ENCODE results near the gene ATOSA. TPM values are rescaled to one million over a fixed set of nuclear protein-coding genes. Genes with fewer than 3 reads are reported as not detected.

The ATOSA gene
- total RNA-seq, 1 experiment from 2014 or later, result 4.7 TPM

GRCh38 chr15:52710708-52711389 is 31.7 kb upstream of the ATOSA start:
- intact Hi-C loops (cut with micrococcal nuclease), result no loop called here

More at GRCh38 chr15:52710708-52711389, 31.7 kb upstream of the ATOSA start:
- CTCF ChIA-PET, result no interaction called here
- Histone ChIP-seq H3K27me3 (ENCODE audit: insufficient read depth, low read length) (0 out of 2 replicates have a peak, but pooled peaks cover 5% of the 10 kb centered on the region), H3K27ac (ENCODE audit: low read depth, low read length) (no peak overlapping the region), H3K4me3 (replicated peaks in 1 of 2; ENCODE audit: low read depth in 1 of 2, low read length in 2 of 2) (no peak overlapping the region), H3K9ac (ENCODE audit: low read length) (no peak overlapping the region), H4K20me1 (ENCODE audit: insufficient read depth) (no peaks in the 10 kb centered on the region), H2AFZ (ENCODE audit: low read depth, low read length, poor library complexity, severe bottlenecking) (no peak overlapping the region), H3K4me2 (ENCODE audit: low read length) (no peak overlapping the region), H3K9me2 (ENCODE audit: insufficient read depth) (no peaks in the 10 kb centered on the region), H3K79me2 (ENCODE audit: insufficient read depth, low read length) (no peaks in the 10 kb centered on the region), H3K9me3 (ENCODE audit: control insufficient read depth in 1 of 2, insufficient read depth in 1 of 2, low read depth in 1 of 2, low read length in 2 of 2) (no peaks in the 10 kb centered on the region), H3K36me3 (ENCODE audit: control insufficient read depth in 1 of 2, insufficient read depth in 2 of 2, low read length in 2 of 2) (no peaks in the 10 kb centered on the region), H3K4me1 (ENCODE audit: control insufficient read depth in 1 of 2, insufficient read depth in 2 of 2, low read length in 2 of 2) (0 out of 4 replicates have a peak, but pooled peaks cover 0 to 3% of the 10 kb centered on the region in 2 experiments)
- RAD21 ChIA-PET (ENCODE audit: low non-redundant PET in 1 of 2, low total read pairs in 2 of 2, uncharacterized antibody in 2 of 2, unreplicated experiment in 2 of 2), result no interaction called here
- BruUV-seq (replicated peaks), result no TSS peak
- TF ChIP-seq ZBTB33 (IDR thresholded peaks at IDR 0.05; ENCODE audit: extremely low read depth, insufficient replicate concordance, low read length) (no peak), JUND (IDR thresholded peaks at IDR 0.05) (no peak), FOSL1 (IDR thresholded peaks at IDR 0.05; ENCODE audit: low read depth) (no peak), TCF7L2 (IDR thresholded peaks at IDR 0.05; ENCODE audit: borderline replicate concordance, extremely low read depth, insufficient read depth, insufficient read length) (no peak), CBX3 (IDR thresholded peaks at IDR 0.05; ENCODE audit: low read depth) (no peak)
- ATAC-seq (no peak), DNase-seq (ENCODE audit: low read depth, low spot score) (no peak)
- POLR2A ChIA-PET, result no interaction called here
